GM21423 (cell line): ENCODE results near the gene MEGF8.

Source experiments
- ATAC-seq: cut with Tn5 transposase; IDR thresholded peaks from one replicate; pipeline ENCODE4 v1.9.1; 2021; ENCODE audit warnings: mild to moderate bottlenecking, moderate library complexity; ENCODE audit not compliant: unreplicated experiment

MEGF8 gene

GRCh38 chr19:42376177-42376555 is 50.7 kb downstream of the MEGF8 start:
- ATAC-seq = no peak

GRCh38 chr19:42378225-42379215 is 53.1 kb downstream of the MEGF8 start:
- no peak for ATAC-seq

GRCh38 chr19:42380155-42380554 is 54.7 kb downstream of the MEGF8 start:
- no peak for ATAC-seq

- ATAC-seq = no peak
Observed at GRCh38 chr19:42386974-42387707, 61.7 kb downstream of the MEGF8 start.

- ATAC-seq = no peak
Observed at GRCh38 chr19:42388851-42389489, 63.5 kb downstream of the MEGF8 start.

- no peak for ATAC-seq
Observed at GRCh38 chr19:42389899-42390298, 64.5 kb downstream of the MEGF8 start, which contains the start of gene CNFN. CNFN (minus strand) TSS chr19:42390297; CDS start chr19:42389037, 1,260 bp downstream.

GRCh38 chr19:42392165-42392564 is 66.7 kb downstream of the MEGF8 start:
- no peak for ATAC-seq

- ATAC-seq = no peak
Observed at GRCh38 chr19:42394751-42395150, 69.3 kb downstream of the MEGF8 start.

- peak; percentile 97 for ATAC-seq
Observed at GRCh38 chr19:42396381-42397262, 71.2 kb downstream of the MEGF8 start.

- ATAC-seq = no peak
Observed at GRCh38 chr19:42397263-42398166, 72.1 kb downstream of the MEGF8 start.

- ATAC-seq = no peak
Observed at GRCh38 chr19:42400404-42400803, 75.0 kb downstream of the MEGF8 start.

GRCh38 chr19:42401365-42402303 is 76.2 kb downstream of the MEGF8 start:
- no peak for ATAC-seq

GRCh38 chr19:42402376-42403116 is 77.1 kb downstream of the MEGF8 start:
- no peak for ATAC-seq

GRCh38 chr19:42403586-42403985 is 78.2 kb downstream of the MEGF8 start:
- ATAC-seq = no peak

GRCh38 chr19:42406111-42406510 is 80.7 kb downstream of the MEGF8 start:
- no peak for ATAC-seq

GRCh38 chr19:42407085-42407815 is 81.8 kb downstream of the MEGF8 start:
- ATAC-seq = no peak

- no peak for ATAC-seq
Observed at GRCh38 chr19:42407816-42408175, 82.4 kb downstream of the MEGF8 start.
